Ishikawa (cell line): ENCODE data around the gene RNF180.

Experiments
- CEBPB ChIP-seq: IDR thresholded peaks from 2 replicates; pipeline ENCODE4 v1.6.1; 2012
- CREB1 ChIP-seq: IDR thresholded peaks from 2 replicates; pipeline ENCODE4 v1.6.1; 2012; ENCODE audit warnings: low read depth
- EGR1 ChIP-seq: IDR thresholded peaks from 2 replicates; pipeline ENCODE4 v1.6.1; 2012
- EP300 ChIP-seq: IDR thresholded peaks from 2 replicates; pipeline ENCODE4 v1.6.1; 2012; ENCODE audit warnings: borderline replicate concordance
- NFIC ChIP-seq: IDR thresholded peaks from 2 replicates; pipeline ENCODE4 v1.6.1; 2012
- RAD21 ChIP-seq: IDR thresholded peaks from 2 replicates; pipeline ENCODE4 v1.6.1; 2012; ENCODE audit warnings: low read depth
- TAF1 ChIP-seq: IDR thresholded peaks from 2 replicates; pipeline ENCODE4 v1.6.1; 2012; ENCODE audit warnings: low read depth, mild to moderate bottlenecking
- TEAD4 ChIP-seq: IDR thresholded peaks from 2 replicates; pipeline ENCODE4 v1.6.1; 2012
- YY1 ChIP-seq: IDR thresholded peaks from 2 replicates; pipeline ENCODE4 v1.6.1; 2012; ENCODE audit warnings: low read depth
- ZBTB7A ChIP-seq: IDR thresholded peaks from 2 replicates; pipeline ENCODE4 v1.6.1; 2012; ENCODE audit warnings: low read depth
- TF ChIP-seq, protein P1 (sequence below): IDR thresholded peaks from 2 replicates; pipeline ENCODE4 v1.6.1; 2012

DNA sequence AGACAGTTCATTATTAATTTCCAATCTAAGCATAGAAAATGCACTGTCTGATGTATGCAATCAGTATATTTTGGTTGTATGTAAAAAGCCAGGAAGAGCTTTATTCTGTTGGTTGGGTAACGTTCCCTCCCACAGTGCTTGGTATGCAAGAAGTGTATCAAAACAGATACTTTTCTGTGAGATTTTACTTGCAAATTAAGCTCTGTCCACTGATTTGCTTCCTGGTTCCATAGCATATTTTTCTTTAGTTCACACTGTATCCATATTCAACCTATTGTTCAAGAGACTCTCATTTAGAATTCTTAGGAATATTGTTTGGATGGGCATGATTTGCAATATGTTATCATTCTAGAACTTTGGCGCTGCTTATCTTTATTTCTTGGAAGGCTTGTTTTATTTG, 47.4 kb downstream of the RNF180 start:
- TF ChIP-seq TEAD4 (no peak), YY1 (no peak), ZBTB7A (no peak), TAF1 (no peak), NFIC (no peak), RAD21 (no peak), EP300 (no peak), CEBPB (no peak), EGR1 (no peak), CREB1 (no peak)
- TF ChIP-seq, protein P1, sequence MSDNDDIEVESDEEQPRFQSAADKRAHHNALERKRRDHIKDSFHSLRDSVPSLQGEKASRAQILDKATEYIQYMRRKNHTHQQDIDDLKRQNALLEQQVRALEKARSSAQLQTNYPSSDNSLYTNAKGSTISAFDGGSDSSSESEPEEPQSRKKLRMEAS = no peak
